ENCODE data around the gene HEPACAM.

DNA sequence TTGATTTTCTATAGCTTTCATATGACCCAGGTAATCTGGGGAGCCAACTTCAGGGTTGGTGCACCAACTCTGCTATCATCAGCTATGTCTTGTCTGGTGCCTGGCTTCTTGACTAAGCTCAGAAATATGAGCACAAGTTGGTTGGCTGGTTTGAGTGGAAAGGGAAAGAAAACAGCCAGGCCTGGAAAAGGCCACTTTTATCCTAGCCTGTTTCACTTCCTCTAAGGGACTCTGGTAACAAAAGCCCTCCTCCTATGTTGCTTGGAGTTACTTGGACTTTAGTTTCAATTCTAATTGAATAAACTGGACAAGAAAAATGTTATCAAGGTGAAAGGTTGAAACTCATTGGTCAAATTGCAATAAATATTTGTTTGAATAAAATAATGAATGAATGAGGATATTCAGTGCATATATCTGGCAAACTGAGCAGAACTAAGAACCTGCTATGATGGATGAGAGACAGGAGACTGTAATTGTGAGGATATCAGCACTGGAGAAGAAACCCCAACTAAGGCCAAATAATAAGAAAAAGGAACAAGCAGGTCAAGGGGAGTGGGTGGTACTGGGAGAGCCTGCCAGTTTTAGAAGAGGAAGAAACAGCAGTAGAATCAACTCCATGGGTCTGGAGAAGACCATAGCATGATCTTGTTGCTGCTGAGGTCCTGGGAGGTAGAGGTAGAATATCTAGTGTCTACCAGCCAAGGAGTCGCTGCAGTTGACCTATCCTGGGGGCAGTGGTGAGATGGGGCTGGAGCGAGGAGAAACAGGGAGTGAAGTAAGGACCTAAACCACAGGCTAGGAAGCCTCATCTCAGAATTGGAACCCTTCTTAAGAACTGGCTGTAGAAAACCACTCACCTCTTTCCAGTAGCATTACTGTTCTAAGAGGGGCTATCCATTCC lies 46.4 kb downstream of the HEPACAM start:
- TF ChIP-seq TAF1 (IDR thresholded peaks at IDR 0.05; ENCODE audit: low read depth, low read length) (no peak), POLR2A (IDR thresholded peaks at IDR 0.05; ENCODE audit: low read depth, low read length) (no peak), POLR2AphosphoS5 (IDR thresholded peaks at IDR 0.05; ENCODE audit: low read depth, low read length) (no peak)

Data from GM12891 (cell line).